ENCODE data around the gene NEFH.

- TF ChIP-seq CTCF (IDR thresholded peaks at IDR 0.05) (no peak), POLR2A (IDR thresholded peaks at IDR 0.05) (no peak)
Observed at GRCh38 chr22:29478326-29479276, 1.4 kb upstream of the NEFH start.

Data from right lobe of liver (tissue), 4 donors.